ENCODE measurements around the gene ESRP2.

The ESRP2 gene

GRCh38 chr16:68247400-68247799 lies 11.5 kb upstream of the ESRP2 start:
- no peak for TF ChIP-seq CTCF (IDR thresholded peaks at IDR 0.05)
- Histone ChIP-seq H3K9me3 (no peaks in the 10 kb centered on the region), H3K27me3 (no peaks in the 10 kb centered on the region), H3K4me1 (ENCODE audit: control insufficient read depth in 1 of 2, insufficient read depth in 1 of 2, low read depth in 1 of 2, low read length in 1 of 2) (peaks cover 25 to 33% of the 10 kb centered on the region in 2 experiments), H3K27ac (peak overlapping the region; percentile 41), H3K36me3 (no peaks in the 10 kb centered on the region), H3K4me3 (ENCODE audit: low read depth in 1 of 2, low read length in 1 of 2) (no peak overlapping the region)

- Histone ChIP-seq H3K36me3 (no peaks in the 10 kb centered on the region), H3K9me3 (no peaks in the 10 kb centered on the region), H3K27me3 (no peaks in the 10 kb centered on the region), H3K4me1 (ENCODE audit: control insufficient read depth in 1 of 2, insufficient read depth in 1 of 2, low read depth in 1 of 2, low read length in 1 of 2) (peaks cover 25 to 33% of the 10 kb centered on the region in 2 experiments), H3K4me3 (ENCODE audit: low read depth in 1 of 2, low read length in 1 of 2) (no peak overlapping the region), H3K27ac (no peak overlapping the region)
- TF ChIP-seq CTCF (IDR thresholded peaks at IDR 0.05), result no peak
Measured at GRCh38 chr16:68246666-68247065, 10.7 kb upstream of the ESRP2 start.

GRCh38 chr16:68246121-68246520 lies 10.2 kb upstream of the ESRP2 start:
- H3K9me3 ChIP-seq, result no peaks in the 10 kb centered on the region
- TF ChIP-seq CTCF (IDR thresholded peaks at IDR 0.05), result no peak
- no peaks in the 10 kb centered on the region for H3K27me3 ChIP-seq
- peaks cover 25 to 33% of the 10 kb centered on the region in 2 experiments for H3K4me1 ChIP-seq (ENCODE audit: control insufficient read depth in 1 of 2, insufficient read depth in 1 of 2, low read depth in 1 of 2, low read length in 1 of 2)
- H3K36me3 ChIP-seq, result no peaks in the 10 kb centered on the region
- H3K27ac ChIP-seq, result no peak overlapping the region
- peak overlapping the region; percentile 86 to 96 for H3K4me3 ChIP-seq (ENCODE audit: low read depth in 1 of 2, low read length in 1 of 2)

- H3K27ac ChIP-seq, result peak within 1 kb of the TSS; percentile 28
- no peaks in the 10 kb centered on the region for H3K36me3 ChIP-seq
- no peaks in the 10 kb centered on the region for H3K9me3 ChIP-seq
- H3K4me1 ChIP-seq (ENCODE audit: control insufficient read depth in 1 of 2, insufficient read depth in 1 of 2, low read depth in 1 of 2, low read length in 1 of 2), result peaks cover 25 to 34% of the 10 kb centered on the region in 2 experiments
- H3K27me3 ChIP-seq, result no peaks in the 10 kb centered on the region
- H3K4me3 ChIP-seq (ENCODE audit: low read depth in 1 of 2, low read length in 1 of 2), result peak within 1 kb of the TSS; percentile 86 to 96
- TF ChIP-seq CTCF (IDR thresholded peaks at IDR 0.05), result no peak
Measured at GRCh38 chr16:68244903-68245853, 9.3 kb upstream of the ESRP2 start, which contains the start of gene PLA2G15. Gene PLA2G15, plus strand, starts transcription at chr16:68245373. Its CDS starts 54 bp downstream, at chr16:68245427.

GRCh38 chr16:68244481-68244902 lies 8.6 kb upstream of the ESRP2 start:
- H3K36me3 ChIP-seq, result no peaks in the 10 kb centered on the region
- H3K9me3 ChIP-seq, result no peaks in the 10 kb centered on the region
- no peak overlapping the region for H3K27ac ChIP-seq
- no peak for TF ChIP-seq CTCF (IDR thresholded peaks at IDR 0.05)
- H3K27me3 ChIP-seq, result no peaks in the 10 kb centered on the region
- peak overlapping the region; percentile 86 to 96 for H3K4me3 ChIP-seq (ENCODE audit: low read depth in 1 of 2, low read length in 1 of 2)
- peaks cover 32 to 40% of the 10 kb centered on the region in 2 experiments for H3K4me1 ChIP-seq (ENCODE audit: control insufficient read depth in 1 of 2, insufficient read depth in 1 of 2, low read depth in 1 of 2, low read length in 1 of 2)

All from neutrophil (primary cell).